DOHH2 (cell line): ENCODE results near the gene CYP4F3.
"Not testable (repeated sequence)": the region's sequence is repeated elsewhere in the genome, so short reads cannot be mapped to it uniquely, and the experiment has no call there.

Experiments used
- H3F3A ChIP-seq: fragments of 200-600 bp; sonication (generic), shearing (Covaris generic); 2 replicates; pipeline ENCODE4 v1.6.0; 2016; ENCODE audit warnings: antibody characterized with exemption, mild to moderate bottlenecking; ENCODE audit not compliant: control insufficient read depth, insufficient read depth
- H3K27ac ChIP-seq: fragments of 200-600 bp; sonication (generic); 2 replicates; pipeline ENCODE4 v1.5.1; 2014; ENCODE audit warnings: low read depth, mild to moderate bottlenecking, low read length, moderate library complexity
- H3K27me3 ChIP-seq: fragments of 200-600 bp; sonication (generic); 2 replicates; pipeline ENCODE4 v1.6.1; 2014; ENCODE audit warnings: mild to moderate bottlenecking, low read length, mixed read lengths; ENCODE audit not compliant: control insufficient read depth
- H3K36me3 ChIP-seq: fragments of 200-600 bp; sonication (generic); 2 replicates; pipeline ENCODE4 v1.6.1; 2014; ENCODE audit warnings: mild to moderate bottlenecking, low read length, moderate library complexity, mixed read lengths; ENCODE audit not compliant: control insufficient read depth
- H3K4me1 ChIP-seq: fragments of 200-600 bp; sonication (generic); 2 replicates; pipeline ENCODE4 v1.6.1; 2014; ENCODE audit warnings: mild to moderate bottlenecking, low read length, mixed read lengths; ENCODE audit not compliant: control insufficient read depth
- H3K4me2 ChIP-seq: fragments of 200-600 bp; sonication (generic); 2 replicates; pipeline ENCODE4 v1.6.0; 2014; ENCODE audit warnings: mild to moderate bottlenecking, low read length, moderate library complexity
- H3K4me3 ChIP-seq: fragments of 200-600 bp; sonication (generic); 2 replicates; pipeline ENCODE4 v1.5.1; 2014; ENCODE audit warnings: mild to moderate bottlenecking, low read length, mixed read lengths
- H3K79me2 ChIP-seq: fragments of 200-600 bp; sonication (generic); 2 replicates; pipeline ENCODE4 v1.6.1; 2014; ENCODE audit warnings: mild to moderate bottlenecking, low read length, mixed read lengths; ENCODE audit not compliant: control insufficient read depth
- H3K9me2 ChIP-seq: fragments of 200-600 bp; sonication (generic); replicated peaks from 2 replicates; pipeline ENCODE4 v1.6.1; 2014; ENCODE audit warnings: mild to moderate bottlenecking, low read length, mixed read lengths; ENCODE audit not compliant: control insufficient read depth
- H3K9me3 ChIP-seq: fragments of 200-600 bp; sonication (generic); 2 replicates; pipeline ENCODE4 v1.6.1; 2014; ENCODE audit warnings: antibody characterized with exemption, low read length, mixed read lengths; ENCODE audit not compliant: control insufficient read depth, insufficient read depth
- H4K20me1 ChIP-seq: fragments of 200-600 bp; sonication (generic); 2 replicates; pipeline ENCODE4 v1.6.0; 2014; ENCODE audit warnings: low read depth, mild to moderate bottlenecking, antibody characterized with exemption, low read length, moderate library complexity; ENCODE audit not compliant: control insufficient read depth, insufficient read depth
- EZH2phosphoT487 ChIP-seq: fragments of 200-600 bp; sonication (generic); IDR thresholded peaks from 2 replicates; pipeline ENCODE4 v1.6.1; 2017; ENCODE audit warnings: borderline replicate concordance, mild to moderate bottlenecking, antibody characterized with exemption, low read length, moderate library complexity, mixed read lengths
- TF ChIP-seq, protein P1 (sequence below): fragments of 200-600 bp; sonication (generic); IDR thresholded peaks from one replicate; pipeline ENCODE4 v1.5.1; 2014; ENCODE audit warnings: antibody characterized with exemption, mild to moderate bottlenecking, low read depth, low read length; ENCODE audit not compliant: poor library complexity, severe bottlenecking

Gene CYP4F3

DNA sequence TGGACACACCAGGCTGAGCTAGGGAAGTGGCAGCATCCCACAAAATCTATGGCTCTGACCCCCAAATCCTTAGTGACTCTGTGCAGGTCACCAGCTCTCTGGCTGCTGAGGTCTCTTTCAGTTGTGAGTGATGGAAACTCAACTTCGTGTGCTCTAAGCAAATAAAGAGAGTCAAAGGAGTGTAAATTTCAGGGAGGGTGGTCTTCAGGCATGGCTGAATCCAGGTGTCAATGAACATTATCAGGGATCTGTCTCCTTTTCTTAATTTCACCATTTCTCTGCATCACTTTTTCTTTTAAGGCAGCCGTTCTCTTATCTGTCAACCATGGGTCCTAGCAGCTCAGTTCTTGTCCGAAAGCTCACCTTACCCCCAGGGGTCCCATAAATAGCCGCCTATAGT lies 38.4 kb downstream of the CYP4F3 start:
- Histone ChIP-seq H4K20me1 (no peaks in the 10 kb centered on the region), H3K9me3 (no peaks in the 10 kb centered on the region), H3F3A (no peaks in the 10 kb centered on the region), H3K4me1 (no peaks in the 10 kb centered on the region), H3K27me3 (no peaks in the 10 kb centered on the region), H3K27ac (no peak overlapping the region), H3K79me2 (no peaks in the 10 kb centered on the region), H3K36me3 (no peaks in the 10 kb centered on the region), H3K4me2 (no peak overlapping the region), H3K4me3 (no peak overlapping the region), H3K9me2 (no peaks in the 10 kb centered on the region)
- no peak for TF ChIP-seq EZH2phosphoT487
- TF ChIP-seq, protein P1, sequence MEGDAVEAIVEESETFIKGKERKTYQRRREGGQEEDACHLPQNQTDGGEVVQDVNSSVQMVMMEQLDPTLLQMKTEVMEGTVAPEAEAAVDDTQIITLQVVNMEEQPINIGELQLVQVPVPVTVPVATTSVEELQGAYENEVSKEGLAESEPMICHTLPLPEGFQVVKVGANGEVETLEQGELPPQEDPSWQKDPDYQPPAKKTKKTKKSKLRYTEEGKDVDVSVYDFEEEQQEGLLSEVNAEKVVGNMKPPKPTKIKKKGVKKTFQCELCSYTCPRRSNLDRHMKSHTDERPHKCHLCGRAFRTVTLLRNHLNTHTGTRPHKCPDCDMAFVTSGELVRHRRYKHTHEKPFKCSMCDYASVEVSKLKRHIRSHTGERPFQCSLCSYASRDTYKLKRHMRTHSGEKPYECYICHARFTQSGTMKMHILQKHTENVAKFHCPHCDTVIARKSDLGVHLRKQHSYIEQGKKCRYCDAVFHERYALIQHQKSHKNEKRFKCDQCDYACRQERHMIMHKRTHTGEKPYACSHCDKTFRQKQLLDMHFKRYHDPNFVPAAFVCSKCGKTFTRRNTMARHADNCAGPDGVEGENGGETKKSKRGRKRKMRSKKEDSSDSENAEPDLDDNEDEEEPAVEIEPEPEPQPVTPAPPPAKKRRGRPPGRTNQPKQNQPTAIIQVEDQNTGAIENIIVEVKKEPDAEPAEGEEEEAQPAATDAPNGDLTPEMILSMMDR = no peak

DNA sequence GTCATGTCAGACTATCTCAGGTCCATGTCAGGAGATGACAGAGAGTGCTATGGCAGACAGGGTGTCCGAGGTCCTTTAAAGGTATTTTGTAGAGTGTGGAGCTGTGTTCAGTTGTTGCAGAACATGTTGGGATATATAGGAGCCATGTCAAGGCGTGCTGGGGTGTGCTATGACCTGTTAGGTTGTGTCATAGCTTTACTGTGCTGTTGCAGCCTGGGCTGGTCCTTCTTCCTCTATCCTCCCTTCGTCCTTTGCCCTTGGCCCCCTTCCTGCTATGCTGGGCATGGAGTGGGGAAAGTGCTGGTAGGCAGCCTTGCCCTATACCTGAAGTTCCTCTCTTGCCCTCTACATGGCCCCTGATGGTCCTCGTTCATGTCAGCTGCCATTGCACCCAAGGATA lies 39.2 kb downstream of the CYP4F3 start:
- not testable (repeated sequence) for H3K4me1 ChIP-seq, H3K79me2 ChIP-seq, H3K27me3 ChIP-seq, H3K4me2 ChIP-seq, H3K27ac ChIP-seq, H4K20me1 ChIP-seq, H3F3A ChIP-seq, H3K9me2 ChIP-seq, H3K36me3 ChIP-seq, H3K9me3 ChIP-seq, H3K4me3 ChIP-seq

DNA sequence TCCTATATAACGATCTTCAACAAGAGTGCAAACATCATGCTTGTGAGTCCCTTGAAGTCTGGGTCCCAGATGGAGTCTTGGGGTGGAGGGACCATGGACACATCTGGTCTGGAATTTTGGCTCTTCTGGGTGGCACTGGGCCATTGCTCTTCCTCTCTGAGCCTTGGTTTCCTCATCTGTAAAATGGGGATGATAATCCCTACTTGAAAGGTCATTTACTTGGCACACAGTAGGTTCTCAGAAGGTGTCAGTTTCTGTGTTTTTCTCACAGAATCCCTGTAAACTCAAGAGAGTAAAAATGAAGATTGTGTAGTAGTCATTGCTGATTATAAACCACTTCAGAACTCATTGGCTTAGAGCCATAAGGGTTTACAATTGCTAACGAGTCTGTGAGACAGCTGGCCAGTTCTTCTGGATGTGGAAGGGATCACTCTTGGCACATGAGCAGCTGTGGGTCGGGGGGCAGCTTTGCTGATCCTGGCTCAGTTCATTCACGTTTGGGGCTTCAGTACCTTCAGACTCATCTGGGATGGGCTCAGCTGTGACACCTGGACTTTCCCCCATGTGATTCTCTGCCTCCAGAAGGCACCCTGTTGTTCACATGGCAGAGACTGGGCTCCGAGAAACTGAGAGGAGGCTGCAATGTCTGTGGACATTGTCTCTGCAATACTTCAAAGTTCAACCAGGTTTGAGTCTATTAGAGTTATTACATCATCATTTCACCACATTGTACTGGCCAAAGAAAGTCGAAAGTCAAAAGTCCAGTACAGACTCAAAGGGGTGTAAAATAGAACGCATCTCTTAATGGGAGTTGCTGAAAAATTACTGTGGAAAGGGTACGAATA lies 40.0 kb downstream of the CYP4F3 start:
- no peaks in the 10 kb centered on the region for H4K20me1 ChIP-seq
- no peak overlapping the region for H3K4me2 ChIP-seq
- H3K9me3 ChIP-seq = no peaks in the 10 kb centered on the region
- H3K27me3 ChIP-seq = no peaks in the 10 kb centered on the region
- H3K9me2 ChIP-seq = no peaks in the 10 kb centered on the region
- H3K4me1 ChIP-seq = no peaks in the 10 kb centered on the region
- H3K79me2 ChIP-seq = no peaks in the 10 kb centered on the region
- no peaks in the 10 kb centered on the region for H3K36me3 ChIP-seq
- no peak overlapping the region for H3K27ac ChIP-seq
- H3K4me3 ChIP-seq = no peak overlapping the region
- no peaks in the 10 kb centered on the region for H3F3A ChIP-seq
- no peak for TF ChIP-seq EZH2phosphoT487
- TF ChIP-seq, protein P1 = no peak

DNA sequence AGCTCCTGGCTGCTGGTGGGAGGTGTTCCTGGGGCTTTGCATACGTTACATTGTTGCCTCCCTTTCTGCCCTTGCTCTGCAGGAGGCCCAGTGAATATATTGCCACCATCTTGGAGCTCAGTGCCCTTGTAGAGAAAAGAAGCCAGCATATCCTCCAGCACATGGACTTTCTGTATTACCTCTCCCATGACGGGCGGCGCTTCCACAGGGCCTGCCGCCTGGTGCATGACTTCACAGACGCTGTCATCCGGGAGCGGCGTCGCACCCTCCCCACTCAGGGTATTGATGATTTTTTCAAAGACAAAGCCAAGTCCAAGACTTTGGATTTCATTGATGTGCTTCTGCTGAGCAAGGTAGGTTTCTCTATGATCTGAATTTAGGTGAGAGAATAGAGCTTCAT lies 42.7 kb downstream of the CYP4F3 start:
- Histone ChIP-seq H3F3A (no peaks in the 10 kb centered on the region), H3K4me1 (no peaks in the 10 kb centered on the region), H3K9me2 (no peaks in the 10 kb centered on the region), H3K4me3 (no peak overlapping the region), H3K79me2 (no peaks in the 10 kb centered on the region), H3K36me3 (no peaks in the 10 kb centered on the region), H3K27ac (no peak overlapping the region), H3K27me3 (no peaks in the 10 kb centered on the region), H3K9me3 (no peaks in the 10 kb centered on the region), H3K4me2 (no peak overlapping the region), H4K20me1 (no peaks in the 10 kb centered on the region)
- TF ChIP-seq EZH2phosphoT487 = no peak
- TF ChIP-seq, protein P1 = no peak
